HCT116 (cell line): Measurements from ENCODE around the gene SEC24A. TPM values are rescaled to one million over a fixed set of nuclear protein-coding genes. Genes with fewer than 3 reads are reported as not detected.

Source experiments
- ATAC-seq: fragments of 200-7000 bp; cut with Tn5 transposase; 2 replicates; pipeline ENCODE4 v1.9.1; 2020; ENCODE audit warnings: mild to moderate bottlenecking, moderate library complexity
- BruUV-seq: library from RNA; stranded (reverse); fragments of 400-500 nt; replicated peaks from 2 replicates; lab custom pipeline; 2021; lab: Mats Ljungman, UMichigan
- CTCF ChIA-PET: fragments of 300-600 bp; sonication (Branson Sonifier 250); formaldehyde crosslinking; loops from one replicate; lab custom pipeline; 2021; ENCODE audit warnings: antibody characterized with exemption; lab: Charles Lee
- POLR2A ChIA-PET: fragments of 300-600, 350-600 bp; sonication (Branson Sonifier 250); formaldehyde crosslinking; loops from one replicate; lab custom pipeline; 2021; ENCODE audit warnings: antibody characterized with exemption; lab: Charles Lee
- RAD21 ChIA-PET, 2 experiments: fragments of 300-600 bp; sonication (Branson Sonifier 250); formaldehyde crosslinking; loops; one replicate each; lab custom pipeline; 2023; ENCODE audit warnings: low total read pairs in 2 of 2; ENCODE audit not compliant: uncharacterized antibody in 2 of 2, unreplicated experiment in 2 of 2, low non-redundant PET in 1 of 2; lab: Charles Lee
- DNase-seq: peaks from one replicate; pipeline ENCODE4 v3.0.0-alpha.2; 2010; ENCODE audit warnings: low read depth, low spot score
- H2AFZ ChIP-seq: fragments of 200-600 bp; shearing (Covaris generic), sonication (generic); 2 replicates; pipeline ENCODE4 v1.6.1; 2017; ENCODE audit warnings: low read depth, mixed run types, mixed read lengths, antibody characterized with exemption, low read length; ENCODE audit not compliant: poor library complexity, severe bottlenecking
- H3K27ac ChIP-seq: 2 replicates; pipeline ENCODE4 v1.5.1; 2012; ENCODE audit warnings: low read depth, low read length
- H3K27me3 ChIP-seq: fragments of 200-600 bp; sonication (generic); 2 replicates; pipeline ENCODE4 v1.6.1; 2016; ENCODE audit warnings: mixed run types, low read length, mixed read lengths; ENCODE audit not compliant: insufficient read depth
- H3K36me3 ChIP-seq, 2 experiments: fragments of 200-500 bp in 1 of 2; fragments of 200-600 bp in 1 of 2; sonication (Bioruptor generic) in 1 of 2; sonication (generic) in 1 of 2; 2 replicates each; pipeline versions ENCODE4 v1.5.1 to v1.6.1; 2014 to 2016; ENCODE audit warnings: low read length in 2 of 2, inconsistent platforms in 1 of 2, mixed read lengths in 1 of 2, mixed run types in 1 of 2; ENCODE audit not compliant: insufficient read depth in 2 of 2, control insufficient read depth in 1 of 2
- H3K4me1 ChIP-seq, 2 experiments: fragments of 200-600 bp in 1 of 2; sonication (generic) in 1 of 2; 2 replicates each; pipeline versions ENCODE4 v1.5.1 to v1.6.1; 2012 to 2017; ENCODE audit warnings: low read length in 2 of 2, inconsistent platforms in 1 of 2, mild to moderate bottlenecking in 1 of 2, mixed read lengths in 1 of 2, mixed run types in 1 of 2, moderate library complexity in 1 of 2; ENCODE audit not compliant: insufficient read depth in 2 of 2, control insufficient read depth in 1 of 2
- H3K4me2 ChIP-seq: fragments of 200-600 bp; sonication (generic); 2 replicates; pipeline ENCODE4 v1.6.1; 2017; ENCODE audit warnings: mixed run types, low read length, mixed read lengths
- H3K4me3 ChIP-seq, 2 experiments: fragments of 200-600 bp in 1 of 2; sonication (generic) in 1 of 2; replicated peaks in 1 of 2; 2 replicates each; pipeline ENCODE4 v1.5.1; 2011 to 2016; ENCODE audit warnings: low read length in 2 of 2, control low read depth in 1 of 2, low read depth in 1 of 2, mild to moderate bottlenecking in 1 of 2, mixed read lengths in 1 of 2, mixed run types in 1 of 2
- H3K79me2 ChIP-seq: fragments of 200-600 bp; sonication (generic); 2 replicates; pipeline ENCODE4 v1.6.1; 2017; ENCODE audit warnings: mild to moderate bottlenecking, mixed run types, low read length, moderate library complexity, mixed read lengths; ENCODE audit not compliant: insufficient read depth
- H3K9ac ChIP-seq: fragments of 200-600 bp; sonication (generic); 2 replicates; pipeline ENCODE4 v1.6.1; 2016; ENCODE audit warnings: low read length, mixed read lengths
- H3K9me2 ChIP-seq: fragments of 200-600 bp; sonication (generic), shearing (Covaris generic); 2 replicates; pipeline ENCODE4 v1.6.1; 2017; ENCODE audit warnings: mixed run types, mild to moderate bottlenecking, moderate library complexity; ENCODE audit not compliant: insufficient read depth
- H3K9me3 ChIP-seq, 2 experiments: fragments of 200-500 bp in 1 of 2; fragments of 200-600 bp in 1 of 2; sonication (Bioruptor generic) in 1 of 2; sonication (generic) in 1 of 2; 2 replicates each; pipeline ENCODE4 v1.6.1; 2014 to 2017; ENCODE audit warnings: low read length in 2 of 2, mixed read lengths in 2 of 2, inconsistent platforms in 1 of 2, low read depth in 1 of 2, mild to moderate bottlenecking in 1 of 2, mixed run types in 1 of 2, moderate library complexity in 1 of 2; ENCODE audit not compliant: control insufficient read depth in 1 of 2, insufficient read depth in 1 of 2
- H4K20me1 ChIP-seq: fragments of 200-600 bp; sonication (generic), shearing (Covaris generic); 2 replicates; pipeline ENCODE4 v1.6.1; 2017; ENCODE audit warnings: mixed run types, mild to moderate bottlenecking, moderate library complexity; ENCODE audit not compliant: insufficient read depth
- CEBPB ChIP-seq: IDR thresholded peaks from 2 replicates; pipeline ENCODE4 v1.6.1; 2012; ENCODE audit warnings: low read depth
- MAX ChIP-seq: IDR thresholded peaks from 2 replicates; pipeline ENCODE4 v1.6.1; 2012
- POLR2A ChIP-seq: IDR thresholded peaks from 2 replicates; pipeline ENCODE4 v1.7.0; 2011; ENCODE audit warnings: borderline replicate concordance; ENCODE audit not compliant: insufficient read depth, insufficient read length; ENCODE audit errors: extremely low read depth
- POLR2AphosphoS5 ChIP-seq: IDR thresholded peaks from 2 replicates; pipeline ENCODE4 v1.6.1; 2011; ENCODE audit warnings: mild to moderate bottlenecking, low read depth, low read length, moderate library complexity
- RAD21 ChIP-seq: IDR thresholded peaks from 2 replicates; pipeline ENCODE4 v1.6.1; 2012; ENCODE audit warnings: low read depth, mild to moderate bottlenecking
- SIN3A ChIP-seq: IDR thresholded peaks from 2 replicates; pipeline ENCODE4 v1.6.1; 2012; ENCODE audit warnings: low read depth
- SP1 ChIP-seq: IDR thresholded peaks from 2 replicates; pipeline ENCODE4 v1.6.1; 2012; ENCODE audit warnings: low read depth
- TCF7L2 ChIP-seq: IDR thresholded peaks from 2 replicates; pipeline ENCODE4 v1.7.0; 2011; ENCODE audit warnings: borderline replicate concordance, inconsistent platforms; ENCODE audit not compliant: insufficient read depth, insufficient read length; ENCODE audit errors: extremely low read depth
- ZBTB33 ChIP-seq: IDR thresholded peaks from 2 replicates; pipeline ENCODE4 v1.6.1; 2011; ENCODE audit warnings: mild to moderate bottlenecking, low read length, moderate library complexity; ENCODE audit not compliant: insufficient replicate concordance; ENCODE audit errors: extremely low read depth
- ZFX ChIP-seq: fragments of 450-650 bp; IDR thresholded peaks from 2 replicates; pipeline ENCODE4 v1.6.1; 2017
- ZNF274 ChIP-seq: fragments of 200-500 bp; sonication (Bioruptor generic); IDR thresholded peaks from 2 replicates; pipeline ENCODE4 v1.6.1; 2014; ENCODE audit warnings: mild to moderate bottlenecking, low read depth, low read length, inconsistent platforms
- intact Hi-C: fragments of 100-400 bp; cut with micrococcal nuclease; formaldehyde crosslinking; loops from 2 replicates; pipeline ENCODE4 v1.10.0; 2022
- total RNA-seq: library from RNA; stranded (reverse); gene quantifications from one replicate; pipeline ENCODE4 v1.2.1, GENCODE V29; 2021; ENCODE audit not compliant: unreplicated experiment

The SEC24A gene
- total RNA-seq, 1 experiment from 2014 or later: 16.8 TPM

GRCh38 chr5:134606726-134607125 lies 41.9 kb upstream of the SEC24A start:
- intact Hi-C loops: no loop called here
- no peaks in the 10 kb centered on the region for H3K27me3 ChIP-seq
- H3K4me2 ChIP-seq: no peak overlapping the region
- H3K79me2 ChIP-seq: no peaks in the 10 kb centered on the region
- H4K20me1 ChIP-seq: no peaks in the 10 kb centered on the region
- ChIA-PET RAD21 (no interaction called here), CTCF (no interaction called here), POLR2A (interaction anchor here (0.6 kb wide), 1 partner anchor 24 kb away, joined by 3 read pairs; no protein-coding TSS in a partner anchor)
- no peaks in the 10 kb centered on the region for H3K9me2 ChIP-seq
- DNase-seq (no peak), ATAC-seq (no peak)
- H3K4me3 ChIP-seq: no peak overlapping the region
- H3K36me3 ChIP-seq: peaks cover 21 to 31% of the 10 kb centered on the region in 2 experiments; a peak in 3 of 4 replicates
- H2AFZ ChIP-seq: no peak overlapping the region
- no peak overlapping the region for H3K9ac ChIP-seq
- H3K4me1 ChIP-seq: no peaks in the 10 kb centered on the region
- H3K9me3 ChIP-seq: no peaks in the 10 kb centered on the region
- no peak for TF ChIP-seq MAX
- TF ChIP-seq ZNF274: no peak
- no peak for TF ChIP-seq ZBTB33
- BruUV-seq: no TSS peak
- no peak overlapping the region for H3K27ac ChIP-seq

- H3K9me2 ChIP-seq: no peaks in the 10 kb centered on the region
- RAD21 ChIA-PET: no interaction called here
- no peak overlapping the region for H3K4me2 ChIP-seq
- no peaks in the 10 kb centered on the region for H3K9me3 ChIP-seq
- intact Hi-C loops: no loop called here
- no TSS peak for BruUV-seq
- H3K27me3 ChIP-seq: no peaks in the 10 kb centered on the region
- H3K36me3 ChIP-seq: peaks cover 25 to 31% of the 10 kb centered on the region in 2 experiments; a peak in 3 of 4 replicates
- no peak for ATAC-seq
- H2AFZ ChIP-seq: no peak overlapping the region
- CTCF ChIA-PET: interaction anchor here (2.2 kb wide), 1 partner anchor 21 kb away, joined by 8 read pairs; no protein-coding TSS in a partner anchor
- H4K20me1 ChIP-seq: no peaks in the 10 kb centered on the region
- TF ChIP-seq TCF7L2 (no peak), POLR2AphosphoS5 (no peak), CEBPB (no peak), RAD21 (no peak), ZNF274 (no peak), POLR2A (no peak), ZFX (no peak), SP1 (no peak), SIN3A (no peak)
- POLR2A ChIA-PET: no interaction called here
- no peak for DNase-seq
- no peaks in the 10 kb centered on the region for H3K4me1 ChIP-seq
- H3K27ac ChIP-seq: no peak overlapping the region
- H3K9ac ChIP-seq: no peak overlapping the region
- H3K79me2 ChIP-seq: no peaks in the 10 kb centered on the region
- H3K4me3 ChIP-seq: no peak overlapping the region
Measured at GRCh38 chr5:134608555-134608954, 40.0 kb upstream of the SEC24A start.
